Measurements from ENCODE around the gene FNDC3B.
"Not testable (repeated sequence)": the region's sequence is repeated elsewhere in the genome, so short reads cannot be mapped to it uniquely, and the experiment has no call there.

Gene FNDC3B

GRCh38 chr3:172254542-172254941, 215.2 kb downstream of the FNDC3B start:
- in situ Hi-C loops (cut with MboI; ENCODE audit: low sequenced_read_pairs): no loop called here

DNA sequence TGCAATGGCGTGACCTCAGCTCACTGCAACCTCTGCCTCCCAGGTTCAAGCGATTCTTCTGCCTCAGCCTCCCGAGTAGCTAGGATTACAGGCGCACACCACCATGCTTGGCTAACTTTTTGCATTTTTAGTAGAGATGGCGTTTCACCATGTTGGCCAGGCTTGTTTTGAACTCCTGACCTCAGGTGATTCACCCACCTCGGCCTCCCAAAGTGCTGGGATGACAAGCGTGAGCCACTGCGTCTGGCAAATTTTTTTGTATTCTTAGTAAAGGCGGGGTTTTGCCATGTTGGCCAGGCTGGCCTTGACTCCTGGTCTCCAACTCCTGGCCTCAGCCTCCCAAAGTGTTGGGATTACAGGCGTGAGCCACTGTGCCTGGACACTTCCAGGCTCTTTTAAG, 215.9 kb downstream of the FNDC3B start:
- in situ Hi-C loops (cut with MboI; ENCODE audit: low sequenced_read_pairs): not testable (repeated sequence)

DNA sequence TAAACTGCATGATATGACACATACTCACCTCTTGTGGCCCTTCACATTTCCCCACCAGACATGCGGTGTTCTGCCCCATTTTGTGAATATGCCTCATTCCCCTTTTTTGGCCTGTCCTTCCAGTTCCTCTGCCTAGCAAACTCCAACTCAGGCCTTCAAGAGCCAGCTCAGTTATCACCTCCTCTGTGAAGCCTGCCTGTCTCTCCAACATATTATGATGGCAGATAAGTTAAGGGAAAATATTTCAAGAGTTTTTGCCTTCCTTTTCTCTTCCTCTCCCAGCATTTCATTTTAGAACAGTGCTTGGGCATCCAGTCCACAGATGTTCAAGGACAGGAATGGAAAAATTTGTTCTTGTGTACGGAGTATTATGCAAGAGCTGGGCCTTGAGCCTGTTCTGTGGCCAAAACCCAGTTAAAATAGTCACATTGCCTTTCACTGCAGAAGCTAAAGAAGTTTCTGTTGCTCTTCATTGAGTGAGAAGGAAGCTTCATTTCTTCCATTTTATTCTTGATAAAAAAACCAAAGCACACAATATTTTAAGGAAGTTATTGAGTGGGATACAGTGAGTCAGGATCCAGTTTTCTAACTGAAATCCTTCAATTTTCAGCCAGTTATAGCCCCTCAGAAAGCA, 216.8 kb downstream of the FNDC3B start:
- in situ Hi-C loops (cut with MboI; ENCODE audit: low sequenced_read_pairs): no loop called here

DNA sequence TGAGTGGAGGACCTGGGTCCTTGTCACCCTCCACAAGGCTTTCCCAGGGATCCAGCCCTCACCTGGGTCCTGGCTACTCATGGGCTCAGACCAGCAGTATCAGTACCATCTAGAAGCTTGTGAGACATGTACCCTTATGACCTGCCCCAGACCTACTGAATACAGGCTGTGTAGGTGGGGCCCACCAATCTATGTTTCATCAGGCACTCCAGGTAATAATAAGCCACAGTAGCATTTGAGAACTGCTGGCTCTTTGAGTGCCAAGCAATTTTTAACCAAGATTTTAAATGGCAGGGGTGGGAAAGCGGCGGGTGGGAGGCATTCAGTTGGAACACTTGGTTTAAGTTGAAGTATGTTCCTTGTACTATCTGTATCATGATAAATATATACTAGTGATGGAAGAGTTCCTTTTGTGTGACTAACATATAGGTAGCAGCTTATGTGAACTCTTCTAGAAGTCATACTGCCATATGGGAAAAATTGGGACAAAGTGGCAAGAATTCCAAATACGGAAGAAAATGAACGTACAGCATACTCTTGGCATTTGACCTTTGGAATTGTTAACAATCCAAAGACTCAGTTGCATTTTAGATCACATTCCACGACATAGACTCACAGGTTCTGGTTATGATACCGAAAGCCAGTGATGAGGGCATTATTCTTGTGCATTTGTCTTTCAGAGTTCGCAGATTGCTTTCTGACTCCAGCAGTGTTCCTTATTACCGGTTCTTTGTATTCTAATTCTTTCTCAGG, 218.4 kb downstream of the FNDC3B start:
- in situ Hi-C loops (cut with MboI; ENCODE audit: low sequenced_read_pairs): no loop called here

- in situ Hi-C loops (cut with MboI; ENCODE audit: low sequenced_read_pairs): no loop called here
Measured at GRCh38 chr3:172258624-172259023, 219.2 kb downstream of the FNDC3B start.

DNA sequence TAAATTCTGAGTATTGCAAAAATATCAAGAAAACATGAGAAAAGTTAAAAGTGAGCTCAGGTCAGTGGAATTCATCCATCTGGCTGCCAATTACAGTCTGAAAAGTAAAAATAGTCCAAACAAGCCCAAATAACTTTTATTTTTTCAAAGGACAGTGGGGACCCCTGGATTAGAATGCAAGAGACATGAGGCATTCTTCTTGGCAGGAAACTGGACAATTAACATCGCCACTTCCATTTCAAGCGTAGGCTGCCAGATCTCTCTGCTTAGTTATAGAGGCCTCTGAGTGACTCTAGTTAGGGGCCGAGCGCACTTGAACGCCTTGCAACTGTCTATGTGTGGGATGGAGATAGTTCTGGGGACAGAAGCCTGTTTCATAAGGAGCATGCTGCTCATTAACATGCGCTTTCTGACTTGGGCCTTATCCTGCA, 219.7 kb downstream of the FNDC3B start:
- in situ Hi-C loops (cut with MboI; ENCODE audit: low sequenced_read_pairs): no loop called here

- in situ Hi-C loops (cut with MboI; ENCODE audit: low sequenced_read_pairs): no loop called here
Measured at GRCh38 chr3:172259726-172260248, 220.4 kb downstream of the FNDC3B start.

DNA sequence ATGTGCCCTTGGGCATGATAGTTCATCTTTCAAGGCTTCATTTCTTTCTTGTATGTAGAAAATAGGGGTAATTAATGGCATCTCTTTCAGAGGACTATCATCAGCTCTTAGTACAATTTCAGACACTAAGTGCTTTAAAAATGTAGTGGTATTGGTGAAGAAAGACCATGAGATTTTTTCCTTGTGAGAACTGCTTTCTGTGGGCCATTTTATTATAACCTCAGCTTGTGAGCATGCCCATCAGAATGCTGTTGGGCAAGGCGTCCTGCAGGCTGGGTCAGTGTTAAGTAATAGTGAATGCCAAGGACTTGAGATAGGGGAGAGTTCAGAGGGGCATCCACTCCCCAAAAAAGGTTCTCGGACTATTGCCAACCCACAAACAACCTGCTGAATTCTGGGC, 221.0 kb downstream of the FNDC3B start:
- in situ Hi-C loops (cut with MboI; ENCODE audit: low sequenced_read_pairs): no loop called here

GRCh38 chr3:172261054-172261453, 221.7 kb downstream of the FNDC3B start:
- in situ Hi-C loops (cut with MboI; ENCODE audit: low sequenced_read_pairs): no loop called here

GRCh38 chr3:172262991-172263608, 223.7 kb downstream of the FNDC3B start:
- in situ Hi-C loops (cut with MboI; ENCODE audit: low sequenced_read_pairs): no loop called here

DNA sequence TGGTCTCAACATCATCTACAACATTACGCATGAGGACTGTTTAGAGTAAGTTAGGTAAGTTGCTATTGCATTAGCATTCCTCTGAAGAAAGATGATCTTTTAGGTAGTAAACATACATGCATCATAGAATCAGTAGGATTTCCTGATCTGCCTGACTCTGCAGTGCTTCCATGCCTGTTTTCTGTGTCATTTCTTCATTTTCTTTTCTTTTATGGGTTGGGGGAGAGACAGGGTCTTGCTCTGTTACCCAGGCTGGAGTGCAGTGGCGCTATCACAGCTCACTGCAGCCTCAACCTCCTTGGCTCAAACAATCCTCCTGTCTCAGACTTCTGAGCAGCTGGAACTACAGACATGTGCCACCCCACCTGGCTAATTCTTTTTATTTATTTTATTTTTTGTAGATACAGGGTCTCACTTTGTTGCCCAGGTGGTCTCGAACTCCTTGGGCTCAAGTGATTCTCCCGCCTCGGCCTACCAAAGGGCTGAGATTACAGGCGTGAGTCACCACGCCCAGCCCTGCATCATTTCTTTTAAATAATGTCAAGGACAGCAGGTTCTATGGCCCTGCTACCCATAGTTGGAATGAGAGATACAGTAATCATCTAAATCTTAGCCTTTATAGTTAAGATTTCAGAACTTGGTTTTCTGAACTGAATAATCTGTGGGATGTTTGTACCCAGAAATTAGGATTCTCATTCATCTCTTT, 224.6 kb downstream of the FNDC3B start:
- in situ Hi-C loops (cut with MboI; ENCODE audit: low sequenced_read_pairs): no loop called here

DNA sequence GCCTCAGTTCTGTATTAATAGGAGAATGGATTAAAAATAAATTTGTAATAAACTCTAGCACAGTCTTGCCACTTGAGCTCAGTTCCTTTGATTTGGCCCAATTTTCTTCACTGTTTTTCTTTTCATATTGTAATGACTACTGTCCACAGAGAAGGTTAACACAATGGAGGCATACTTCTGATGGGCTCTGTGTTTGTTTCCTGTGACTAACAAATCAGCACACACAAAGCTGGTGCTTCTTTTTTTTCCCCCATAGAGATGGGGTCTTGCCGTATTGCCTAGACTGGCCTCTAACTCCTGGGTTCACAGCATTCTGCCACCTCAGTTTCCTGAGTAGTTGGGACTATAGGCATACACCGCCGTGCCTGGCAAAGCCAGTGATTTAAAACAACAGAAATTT, 226.7 kb downstream of the FNDC3B start:
- in situ Hi-C loops (cut with MboI; ENCODE audit: low sequenced_read_pairs): no loop called here

DNA sequence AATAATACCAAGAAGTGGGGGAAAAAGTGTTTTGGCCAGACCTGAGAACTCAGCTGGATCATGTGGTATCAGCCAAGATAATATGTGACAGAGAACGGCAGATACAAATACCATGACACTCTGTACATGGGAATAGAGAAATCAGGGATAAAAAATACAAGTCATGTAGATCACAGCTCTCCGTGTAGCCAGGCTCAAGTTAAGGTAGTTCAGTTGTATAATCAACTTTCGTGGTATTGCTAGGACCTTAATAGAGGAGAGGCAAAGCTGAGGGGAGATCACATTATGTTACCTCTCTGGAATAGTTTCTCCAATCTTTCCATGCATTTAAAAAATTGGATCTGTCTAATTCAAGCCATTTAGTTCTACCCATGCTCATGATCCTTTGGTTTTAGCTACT, 229.0 kb downstream of the FNDC3B start:
- in situ Hi-C loops (cut with MboI; ENCODE audit: low sequenced_read_pairs): no loop called here

DNA sequence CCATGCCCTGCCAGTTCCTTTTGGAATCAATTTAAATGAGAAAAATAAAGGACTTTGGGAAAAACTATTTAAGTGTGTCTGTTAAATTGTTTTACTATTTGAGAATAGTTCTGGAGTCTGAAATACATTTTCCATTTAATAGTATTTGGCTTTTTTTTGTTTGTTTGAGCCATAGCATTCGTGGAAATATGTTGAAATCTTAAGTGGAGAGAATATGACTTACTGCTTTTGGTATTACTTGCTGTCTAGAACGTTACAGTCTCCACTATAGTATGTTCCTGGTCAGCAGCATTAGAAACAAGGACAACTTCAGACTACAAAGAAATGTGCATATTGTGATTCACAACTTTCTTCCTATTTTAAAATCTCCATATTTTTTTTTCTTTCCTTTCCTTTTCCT, 229.5 kb downstream of the FNDC3B start:
- in situ Hi-C loops (cut with MboI; ENCODE audit: low sequenced_read_pairs): no loop called here

- in situ Hi-C loops (cut with MboI; ENCODE audit: low sequenced_read_pairs): no loop called here
Measured at GRCh38 chr3:172270557-172271166, 231.3 kb downstream of the FNDC3B start.

DNA sequence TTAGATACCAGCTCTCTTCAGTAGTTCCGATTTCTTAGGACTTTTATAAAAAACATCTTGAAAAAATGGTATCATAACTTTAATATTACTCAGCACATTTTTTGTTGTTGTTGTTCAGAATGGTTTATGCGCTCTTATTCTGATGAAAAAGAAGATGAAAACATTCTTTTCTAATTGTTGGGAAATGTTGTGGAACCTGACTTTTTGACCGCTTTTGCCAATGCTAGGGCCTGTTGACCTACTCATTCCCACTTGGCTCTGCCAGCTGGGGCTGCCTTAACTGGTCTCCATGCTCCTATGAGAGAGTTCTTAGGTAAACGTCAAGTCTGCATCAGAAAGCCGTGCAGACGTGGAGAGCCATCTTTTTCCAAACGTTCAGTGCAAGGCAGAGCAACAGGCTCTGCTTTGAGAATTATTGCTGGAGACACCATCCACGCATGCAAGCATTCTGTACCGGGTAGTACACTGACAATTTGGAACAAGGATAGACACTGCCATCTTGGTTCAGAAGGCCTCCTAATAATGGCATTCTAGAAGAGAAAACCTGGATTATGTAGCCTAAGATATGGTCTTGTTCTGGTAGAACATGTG, 232.1 kb downstream of the FNDC3B start:
- in situ Hi-C loops (cut with MboI; ENCODE audit: low sequenced_read_pairs): no loop called here

DNA sequence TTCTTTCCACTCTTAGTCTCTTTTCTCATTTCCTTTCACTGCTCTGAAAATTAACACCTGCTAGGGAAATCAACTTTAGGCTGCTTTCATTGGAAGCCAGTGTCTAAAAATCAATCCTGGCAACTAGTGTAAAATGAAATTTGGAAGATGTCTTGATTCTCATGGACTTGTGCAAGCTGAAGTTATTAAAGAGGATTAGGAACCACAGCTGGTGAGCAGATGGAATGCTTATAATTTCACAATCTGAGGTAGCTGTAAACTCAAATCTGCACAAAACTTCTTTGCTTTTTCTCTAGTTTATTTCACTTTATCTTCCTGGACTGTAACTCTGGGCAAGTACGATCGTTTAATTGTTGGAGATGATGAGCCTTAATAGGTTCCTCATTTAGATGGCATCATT, 233.3 kb downstream of the FNDC3B start:
- in situ Hi-C loops (cut with MboI; ENCODE audit: low sequenced_read_pairs): no loop called here

DNA sequence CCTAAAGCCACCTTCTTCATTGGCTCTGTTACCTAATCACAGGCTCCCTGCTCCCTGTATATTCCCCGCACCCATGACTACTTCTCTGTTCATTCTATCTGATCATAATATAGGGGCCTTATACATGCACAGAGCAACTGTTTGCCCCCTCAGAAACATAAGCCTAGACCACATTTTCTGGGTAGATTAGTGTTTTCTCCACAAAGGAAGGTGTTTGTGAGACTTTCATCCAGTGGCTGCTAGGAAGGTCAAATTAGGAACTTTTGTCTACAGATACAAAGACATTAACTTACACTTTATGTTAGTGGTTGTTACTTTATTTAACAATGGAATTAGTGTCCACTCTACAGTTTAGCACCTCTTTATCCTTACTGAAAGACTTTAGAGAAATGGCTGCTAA, 234.0 kb downstream of the FNDC3B start:
- in situ Hi-C loops (cut with MboI; ENCODE audit: low sequenced_read_pairs): no loop called here

GRCh38 chr3:172274906-172275305, 235.5 kb downstream of the FNDC3B start:
- in situ Hi-C loops (cut with MboI; ENCODE audit: low sequenced_read_pairs): no loop called here

GRCh38 chr3:172275586-172275985, 236.2 kb downstream of the FNDC3B start:
- in situ Hi-C loops (cut with MboI; ENCODE audit: low sequenced_read_pairs): no loop called here

DNA sequence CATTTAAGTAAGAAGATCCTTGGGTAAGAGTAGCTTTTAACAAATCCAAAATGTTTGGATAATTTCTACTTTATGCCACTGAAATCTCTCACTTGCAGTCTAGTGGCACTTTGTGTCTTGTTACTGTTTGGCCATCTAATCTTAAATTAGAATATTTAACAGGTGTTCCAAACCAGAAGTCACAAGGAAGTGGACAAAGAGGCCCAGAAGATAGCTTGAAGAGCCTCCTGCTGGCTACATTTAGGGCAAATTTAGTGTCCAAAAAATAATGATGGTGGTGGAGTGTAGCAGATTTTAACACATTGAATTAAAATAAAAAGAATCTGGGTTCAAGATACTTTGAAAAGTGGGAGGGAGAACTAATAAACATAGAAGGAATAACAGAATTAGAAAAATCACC, 236.7 kb downstream of the FNDC3B start:
- in situ Hi-C loops (cut with MboI; ENCODE audit: low sequenced_read_pairs): no loop called here
